K562 (cell line): ENCODE measurements around the gene CISD3. TPM values are rescaled to one million over a fixed set of nuclear protein-coding genes. Genes with fewer than 3 reads are reported as not detected.
A peak's percentile ranks its signal among the peaks of the same experiment; 100 is the strongest.

Experiments used
- BHLHE40 ChIP-seq: IDR thresholded peaks from 2 replicates; pipeline ENCODE4 v1.6.1; 2011; ENCODE audit warnings: low read length, improper control_type of control experiment
- EWSR1 ChIP-seq: fragments of 450-650 bp; IDR thresholded peaks from 2 replicates; pipeline ENCODE4 v1.6.1; 2018; ENCODE audit warnings: borderline replicate concordance, mild to moderate bottlenecking, low read depth, moderate library complexity; ENCODE audit not compliant: partially characterized antibody
- FIP1L1 ChIP-seq: fragments of 200-400 bp; formaldehyde crosslinking; IDR thresholded peaks from 2 replicates; pipeline ENCODE4 v1.6.1; 2018; ENCODE audit warnings: mild to moderate bottlenecking, low read depth, low read length; ENCODE audit not compliant: poor library complexity, severe bottlenecking
- FOSL1 ChIP-seq: fragments of 200-800 bp; sonication (Bioruptor generic); conservative IDR thresholded peaks from 2 replicates; pipeline ENCODE4 v1.6.1; 2016; ENCODE audit warnings: missing genetic modification characterization, missing compliant biosample characterization
- HDAC3 ChIP-seq: fragments of 450-650 bp; IDR thresholded peaks from 2 replicates; pipeline ENCODE4 v1.6.1; 2018; ENCODE audit warnings: borderline replicate concordance, mild to moderate bottlenecking, moderate library complexity; ENCODE audit not compliant: partially characterized antibody
- HEY1 ChIP-seq: fragments of 250-450 bp; sonication (Bioruptor Pico); IDR thresholded peaks from 2 replicates; pipeline ENCODE4 v1.5.0; 2020; ENCODE audit warnings: mild to moderate bottlenecking, moderate library complexity, borderline replicate concordance
- L3MBTL2 ChIP-seq: fragments of 450-650 bp; IDR thresholded peaks from 2 replicates; pipeline ENCODE4 v1.6.1; 2016; ENCODE audit warnings: mild to moderate bottlenecking, moderate library complexity
- LCOR ChIP-seq: sonication (generic); formaldehyde crosslinking; IDR thresholded peaks from 2 replicates; pipeline ENCODE4 v1.8.0; 2022; ENCODE audit warnings: mild to moderate bottlenecking, missing genetic modification reagents
- MAFG ChIP-seq: fragments of 450-650 bp; conservative IDR thresholded peaks from 2 replicates; pipeline ENCODE4 v1.6.1; 2016; ENCODE audit warnings: missing genetic modification characterization, missing compliant biosample characterization
- MAFK ChIP-seq: IDR thresholded peaks from 2 replicates; pipeline ENCODE4 v1.6.1; 2011; ENCODE audit warnings: low read length, improper control_type of control experiment
- MBD2 ChIP-seq: sonication (generic); IDR thresholded peaks from 2 replicates; pipeline ENCODE4 v1.6.1; 2016; ENCODE audit warnings: low read depth, borderline replicate concordance
- MLLT1 ChIP-seq, 2 experiments: fragments of 450-650 bp; IDR thresholded peaks; 2 replicates each; pipeline ENCODE4 v1.6.1; 2016
- NBN ChIP-seq: fragments of 450-650 bp; IDR thresholded peaks from 2 replicates; pipeline ENCODE4 v1.6.1; 2016; ENCODE audit warnings: low read depth, mild to moderate bottlenecking
- NR4A1 ChIP-seq, 2 experiments: fragments of 250-450 bp in 1 of 2; fragments of 450-650 bp in 1 of 2; sonication (Bioruptor Pico) in 1 of 2; IDR thresholded peaks; 2 replicates each; pipeline versions ENCODE4 v1.4.0 to v1.6.1; 2016 to 2020; ENCODE audit warnings: mild to moderate bottlenecking in 2 of 2, missing compliant biosample characterization in 1 of 2, missing genetic modification characterization in 1 of 2, moderate library complexity in 1 of 2
- OTX1 ChIP-seq: fragments of 450-650 bp; formaldehyde crosslinking; IDR thresholded peaks from 2 replicates; pipeline ENCODE4 v1.4.0; 2022; ENCODE audit warnings: mild to moderate bottlenecking
- RBM17 ChIP-seq: fragments of 200-400 bp; formaldehyde crosslinking; IDR thresholded peaks from 2 replicates; pipeline ENCODE4 v1.6.1; 2017; ENCODE audit warnings: low read depth, mild to moderate bottlenecking, low read length, borderline replicate concordance
- SMARCA4 ChIP-seq: fragments of 450-650 bp; IDR thresholded peaks from 2 replicates; pipeline ENCODE4 v1.6.1; 2016
- SRSF7 ChIP-seq: fragments of 200-400 bp; formaldehyde crosslinking; optimal IDR thresholded peaks from 2 replicates; pipeline ENCODE3; 2017; ENCODE audit warnings: mild to moderate bottlenecking, low read depth, low read length
- TBL1XR1 ChIP-seq, 2 experiments: IDR thresholded peaks; 2 replicates each; pipeline ENCODE4 v1.6.1; 2012; ENCODE audit warnings: improper control_type of control experiment in 2 of 2, low read length in 2 of 2, mild to moderate bottlenecking in 1 of 2
- THAP7 ChIP-seq: fragments of 250-450 bp; sonication (Bioruptor Pico); IDR thresholded peaks from 2 replicates; pipeline ENCODE4 v1.5.0; 2021
- ZEB2 ChIP-seq: fragments of 450-650 bp; IDR thresholded peaks from 2 replicates; pipeline ENCODE4 v1.6.1; 2016
- ZNF24 ChIP-seq: fragments of 450-650 bp; IDR thresholded peaks from 2 replicates; pipeline ENCODE4 v1.6.1; 2016
- ZNF253 ChIP-seq: fragments of 250-450 bp; sonication (Bioruptor Pico); conservative IDR thresholded peaks from 2 replicates; pipeline ENCODE4 v1.6.1; 2021; ENCODE audit warnings: mild to moderate bottlenecking
- ZNF282 ChIP-seq: sonication (generic); formaldehyde crosslinking; IDR thresholded peaks from 2 replicates; pipeline ENCODE4 v1.8.1; 2023; ENCODE audit warnings: missing genetic modification reagents
- ZNF695 ChIP-seq: fragments of 450-650 bp; formaldehyde crosslinking; IDR thresholded peaks from 2 replicates; pipeline ENCODE4 v1.4.0; 2020; ENCODE audit warnings: mild to moderate bottlenecking, moderate library complexity
- polyA plus RNA-seq, 8 experiments: library from polyadenylated mRNA; depleted of rRNA in 4 of 8; stranded (reverse) in 5 of 8; unstranded in 3 of 8; fragments of >200 nt; fragmentation: Nextera tagmentation in 2 of 8; fragmentation: Illumina TruSeq in 1 of 8; extraction: Ambion mirVana in 2 of 8; extraction: Trizol in 1 of 8; gene quantifications; 2 replicates each; pipeline versions ENCODE4 v1.2.1 to v1.2.3, GENCODE V29; 2011 to 2014; ENCODE audit warnings: inconsistent platforms in 1 of 8, missing spikeins in 1 of 8
- total RNA-seq, 7 experiments: library from RNA; depleted of rRNA in 6 of 7; stranded (reverse); fragments of >200 nt in 6 of 7; fragmentation: Illumina TruSeq in 2 of 7; extraction: Trizol in 2 of 7; gene quantifications; 2 replicates each; pipeline versions ENCODE4 v1.2.1 to v1.2.3, GENCODE V29; 2011 to 2021; ENCODE audit warnings: low replicate concordance in 1 of 7
- TF ChIP-seq, protein P1 (sequence below): sonication (generic); formaldehyde crosslinking; IDR thresholded peaks from 2 replicates; pipeline ENCODE4 v1.8.1; 2023; ENCODE audit warnings: mild to moderate bottlenecking, missing genetic modification reagents
- TF ChIP-seq, protein P2 (sequence below): fragments of 450-650 bp; IDR thresholded peaks from 2 replicates; pipeline ENCODE4 v1.6.1; 2014; ENCODE audit warnings: low read depth, mild to moderate bottlenecking, moderate library complexity, borderline replicate concordance

The CISD3 gene
- total and polyA plus RNA-seq, 9 of the 15 experiments (the other 6 are each of a cell fraction or from before 2014, with no cell fraction given): 5.0 to 60.7 (median 15.7) TPM

GRCh38 chr17:38701504-38702165, 28.5 kb upstream of the CISD3 start (continued):
- TF ChIP-seq SRSF7: no peak
- no peak for TF ChIP-seq SMARCA4
- no peak for TF ChIP-seq OTX1
- peak; percentile 11 for TF ChIP-seq HDAC3
- no peak for TF ChIP-seq RBM17
- peak; percentile 42 for TF ChIP-seq MAFG (tag)
- TF ChIP-seq ZNF24: no peak
- TF ChIP-seq ZEB2: no peak
- no peak for TF ChIP-seq ZNF695
- TF ChIP-seq ZNF253 (CRISPR knock-in tag): no peak
- no peak for TF ChIP-seq NBN
- TF ChIP-seq HEY1 (CRISPR knock-in tag): no peak
- TF ChIP-seq, protein P1, sequence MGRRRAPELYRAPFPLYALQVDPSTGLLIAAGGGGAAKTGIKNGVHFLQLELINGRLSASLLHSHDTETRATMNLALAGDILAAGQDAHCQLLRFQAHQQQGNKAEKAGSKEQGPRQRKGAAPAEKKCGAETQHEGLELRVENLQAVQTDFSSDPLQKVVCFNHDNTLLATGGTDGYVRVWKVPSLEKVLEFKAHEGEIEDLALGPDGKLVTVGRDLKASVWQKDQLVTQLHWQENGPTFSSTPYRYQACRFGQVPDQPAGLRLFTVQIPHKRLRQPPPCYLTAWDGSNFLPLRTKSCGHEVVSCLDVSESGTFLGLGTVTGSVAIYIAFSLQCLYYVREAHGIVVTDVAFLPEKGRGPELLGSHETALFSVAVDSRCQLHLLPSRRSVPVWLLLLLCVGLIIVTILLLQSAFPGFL (CRISPR knock-in tag): no peak
- peak; percentile 4; the same call in 1 of the 2 replicates for TF ChIP-seq BHLHE40
- no peak for TF ChIP-seq MBD2
- TF ChIP-seq, protein P2, sequence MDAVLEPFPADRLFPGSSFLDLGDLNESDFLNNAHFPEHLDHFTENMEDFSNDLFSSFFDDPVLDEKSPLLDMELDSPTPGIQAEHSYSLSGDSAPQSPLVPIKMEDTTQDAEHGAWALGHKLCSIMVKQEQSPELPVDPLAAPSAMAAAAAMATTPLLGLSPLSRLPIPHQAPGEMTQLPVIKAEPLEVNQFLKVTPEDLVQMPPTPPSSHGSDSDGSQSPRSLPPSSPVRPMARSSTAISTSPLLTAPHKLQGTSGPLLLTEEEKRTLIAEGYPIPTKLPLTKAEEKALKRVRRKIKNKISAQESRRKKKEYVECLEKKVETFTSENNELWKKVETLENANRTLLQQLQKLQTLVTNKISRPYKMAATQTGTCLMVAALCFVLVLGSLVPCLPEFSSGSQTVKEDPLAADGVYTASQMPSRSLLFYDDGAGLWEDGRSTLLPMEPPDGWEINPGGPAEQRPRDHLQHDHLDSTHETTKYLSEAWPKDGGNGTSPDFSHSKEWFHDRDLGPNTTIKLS: peak; percentile 3; the same call in 1 of the 2 replicates
- TF ChIP-seq TBL1XR1 (IDR thresholded peaks at IDR 0.05; ENCODE audit: low read length in 2 of 2): peak in 1 of 2 experiments; percentile 39; a peak in 1 of 4 replicates
- TF ChIP-seq MLLT1 (IDR thresholded peaks at IDR 0.05): peak in 1 of 2 experiments; percentile 6; a peak in 1 of 4 replicates
- no peak for TF ChIP-seq ZNF282 (CRISPR knock-in tag)
- TF ChIP-seq THAP7: no peak
- no peak for TF ChIP-seq EWSR1
- TF ChIP-seq FOSL1 (tag): no peak
- TF ChIP-seq FIP1L1: no peak
- TF ChIP-seq LCOR (CRISPR knock-in tag): no peak
- TF ChIP-seq NR4A1 (CRISPR knock-in tag; IDR thresholded peaks at IDR 0.05): no peak
- TF ChIP-seq NR4A1 (tag; IDR thresholded peaks at IDR 0.05): no peak
- TF ChIP-seq L3MBTL2: no peak
- peak; percentile 53 for TF ChIP-seq MAFK
